ENCODE data around the gene GFRA1. TPM values are rescaled to one million over a fixed set of nuclear protein-coding genes. Genes with fewer than 3 reads are reported as not detected.
A peak's percentile ranks its signal among the peaks of the same experiment; 100 is the strongest.

Gene GFRA1
- total and polyA plus RNA-seq, 2 donors (not counting 1 experiment from before 2014, with no cell fraction given): 6.3 to 29.6 TPM

DNA sequence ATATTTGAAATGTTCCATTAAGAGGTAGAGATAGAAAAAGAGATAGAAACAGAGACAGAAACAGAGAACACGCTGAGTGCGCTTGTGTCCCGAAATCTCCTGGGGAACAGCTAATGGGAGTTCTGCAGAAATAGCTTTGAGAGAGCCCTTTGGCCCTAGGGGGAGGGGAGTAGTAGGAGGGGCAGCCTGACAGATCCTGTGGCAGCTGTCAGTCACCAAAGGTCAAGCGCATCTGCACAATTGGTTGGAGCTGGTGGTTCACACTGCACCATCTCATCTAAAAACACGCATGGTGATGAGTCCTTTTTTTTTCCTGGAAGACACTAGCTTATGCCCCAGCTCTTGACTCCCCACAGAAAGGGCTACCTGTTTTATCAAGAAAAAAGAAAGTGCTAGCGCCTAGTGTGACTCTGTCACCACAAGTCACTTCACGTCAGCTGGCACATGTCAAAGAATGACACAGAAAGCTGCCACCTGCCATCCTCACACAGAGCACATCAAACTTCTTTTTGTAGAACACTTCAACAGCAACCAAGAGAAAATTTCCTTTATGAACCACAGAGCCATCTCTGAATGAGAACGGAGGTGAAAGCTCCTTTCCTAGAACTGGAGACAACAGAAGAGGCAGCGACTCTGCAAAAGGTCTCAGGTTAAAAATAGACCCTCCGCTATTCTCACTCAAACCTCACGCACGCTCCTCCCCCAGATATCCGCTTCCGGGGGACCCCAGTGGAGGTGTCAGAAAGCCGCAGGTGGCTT lies 125.7 kb downstream of the GFRA1 start:
- TF ChIP-seq, protein P1, sequence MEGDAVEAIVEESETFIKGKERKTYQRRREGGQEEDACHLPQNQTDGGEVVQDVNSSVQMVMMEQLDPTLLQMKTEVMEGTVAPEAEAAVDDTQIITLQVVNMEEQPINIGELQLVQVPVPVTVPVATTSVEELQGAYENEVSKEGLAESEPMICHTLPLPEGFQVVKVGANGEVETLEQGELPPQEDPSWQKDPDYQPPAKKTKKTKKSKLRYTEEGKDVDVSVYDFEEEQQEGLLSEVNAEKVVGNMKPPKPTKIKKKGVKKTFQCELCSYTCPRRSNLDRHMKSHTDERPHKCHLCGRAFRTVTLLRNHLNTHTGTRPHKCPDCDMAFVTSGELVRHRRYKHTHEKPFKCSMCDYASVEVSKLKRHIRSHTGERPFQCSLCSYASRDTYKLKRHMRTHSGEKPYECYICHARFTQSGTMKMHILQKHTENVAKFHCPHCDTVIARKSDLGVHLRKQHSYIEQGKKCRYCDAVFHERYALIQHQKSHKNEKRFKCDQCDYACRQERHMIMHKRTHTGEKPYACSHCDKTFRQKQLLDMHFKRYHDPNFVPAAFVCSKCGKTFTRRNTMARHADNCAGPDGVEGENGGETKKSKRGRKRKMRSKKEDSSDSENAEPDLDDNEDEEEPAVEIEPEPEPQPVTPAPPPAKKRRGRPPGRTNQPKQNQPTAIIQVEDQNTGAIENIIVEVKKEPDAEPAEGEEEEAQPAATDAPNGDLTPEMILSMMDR (conservative IDR thresholded peaks at IDR 0.05 in 1 of 2, IDR thresholded peaks at IDR 0.05 in 1 of 2; ENCODE audit: low read depth in 1 of 2, low read length in 2 of 2): no peak
- no peak for TF ChIP-seq EZH2 (IDR thresholded peaks at IDR 0.05; ENCODE audit: low read length, missing control alignments)
- Histone ChIP-seq H3K27ac (ENCODE audit: insufficient read depth, low read length) (no peak overlapping the region), H2AFZ (ENCODE audit: low read length) (no peak overlapping the region), H3K4me3 (replicated peaks in 1 of 4; ENCODE audit: control extremely low read depth in 1 of 4, insufficient read depth in 1 of 4, low read depth in 3 of 4, low read length in 4 of 4) (no peak overlapping the region), H3K79me2 (ENCODE audit: control insufficient read depth, insufficient read depth, low read length) (no peaks in the 10 kb centered on the region), H3K9ac (ENCODE audit: insufficient read depth, low read length) (no peak overlapping the region), H3K4me1 (ENCODE audit: control insufficient read depth, extremely low read depth, insufficient read depth, low read length) (no peaks in the 10 kb centered on the region), H4K20me1 (ENCODE audit: control insufficient read depth, extremely low read depth, insufficient read depth, low read length) (no peaks in the 10 kb centered on the region), H3K36me3 (ENCODE audit: control insufficient read depth, insufficient read depth, low read length) (no peaks in the 10 kb centered on the region), H3K4me2 (ENCODE audit: extremely low read depth, insufficient read depth, low read length) (no peak overlapping the region), H3K27me3 (ENCODE audit: control insufficient read depth, insufficient read depth, low read length) (no peaks in the 10 kb centered on the region), H3K9me3 (ENCODE audit: control insufficient read depth, insufficient read depth, low read depth, low read length) (no peaks in the 10 kb centered on the region)
- no peak for DNase-seq (ENCODE audit: low read depth in 2 of 2)

DNA sequence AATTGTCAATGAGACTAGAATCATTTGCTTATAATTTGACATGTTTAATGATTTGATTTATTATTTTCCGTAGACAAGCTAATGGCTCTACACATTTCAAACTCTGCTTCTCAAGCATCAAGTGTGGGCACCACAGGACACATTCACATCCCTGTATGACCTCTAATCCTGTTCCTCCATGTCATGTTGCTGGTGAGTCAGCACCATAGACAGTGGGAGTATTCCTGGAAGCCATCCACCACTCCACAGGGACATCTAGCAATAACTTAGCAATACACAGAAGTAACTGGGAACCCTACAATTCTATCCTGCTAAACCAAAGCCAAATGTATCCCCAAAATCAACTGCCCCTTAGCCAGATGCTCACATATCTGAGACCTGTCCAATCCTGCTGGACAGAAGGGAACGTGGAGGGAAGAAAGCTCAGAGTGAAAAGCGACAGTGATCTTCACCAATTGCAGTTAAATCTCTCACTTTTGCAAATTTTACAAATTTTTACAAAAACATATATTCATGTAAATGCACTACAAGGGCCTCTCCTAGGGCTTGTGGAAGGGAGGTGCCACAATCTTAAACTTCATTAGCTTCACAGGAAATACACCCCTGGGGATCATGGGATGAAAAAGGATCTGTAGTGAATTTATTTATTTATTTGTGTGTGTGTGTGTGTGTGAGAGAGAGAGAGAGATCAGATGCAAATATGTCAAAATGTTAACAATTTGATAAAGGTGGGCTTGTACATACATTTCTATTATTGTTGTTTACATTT lies 126.5 kb downstream of the GFRA1 start:
- Histone ChIP-seq H3K4me2 (ENCODE audit: extremely low read depth, insufficient read depth, low read length) (no peak overlapping the region), H3K9me3 (ENCODE audit: control insufficient read depth, insufficient read depth, low read depth, low read length) (no peaks in the 10 kb centered on the region), H3K4me3 (replicated peaks in 1 of 4; ENCODE audit: control extremely low read depth in 1 of 4, insufficient read depth in 1 of 4, low read depth in 3 of 4, low read length in 4 of 4) (no peak overlapping the region), H4K20me1 (ENCODE audit: control insufficient read depth, extremely low read depth, insufficient read depth, low read length) (no peaks in the 10 kb centered on the region), H3K27me3 (ENCODE audit: control insufficient read depth, insufficient read depth, low read length) (no peaks in the 10 kb centered on the region), H3K36me3 (ENCODE audit: control insufficient read depth, insufficient read depth, low read length) (no peaks in the 10 kb centered on the region), H3K27ac (ENCODE audit: insufficient read depth, low read length) (no peak overlapping the region), H3K4me1 (ENCODE audit: control insufficient read depth, extremely low read depth, insufficient read depth, low read length) (no peaks in the 10 kb centered on the region), H3K79me2 (ENCODE audit: control insufficient read depth, insufficient read depth, low read length) (no peaks in the 10 kb centered on the region), H3K9ac (ENCODE audit: insufficient read depth, low read length) (no peak overlapping the region), H2AFZ (ENCODE audit: low read length) (no peak overlapping the region)
- DNase-seq (ENCODE audit: low read depth in 2 of 2): peak; percentile 3 to 29
- TF ChIP-seq, protein P1 (conservative IDR thresholded peaks at IDR 0.05 in 1 of 2, IDR thresholded peaks at IDR 0.05 in 1 of 2; ENCODE audit: low read depth in 1 of 2, low read length in 2 of 2): no peak
- no peak for TF ChIP-seq EZH2 (IDR thresholded peaks at IDR 0.05; ENCODE audit: low read length, missing control alignments)

DNA sequence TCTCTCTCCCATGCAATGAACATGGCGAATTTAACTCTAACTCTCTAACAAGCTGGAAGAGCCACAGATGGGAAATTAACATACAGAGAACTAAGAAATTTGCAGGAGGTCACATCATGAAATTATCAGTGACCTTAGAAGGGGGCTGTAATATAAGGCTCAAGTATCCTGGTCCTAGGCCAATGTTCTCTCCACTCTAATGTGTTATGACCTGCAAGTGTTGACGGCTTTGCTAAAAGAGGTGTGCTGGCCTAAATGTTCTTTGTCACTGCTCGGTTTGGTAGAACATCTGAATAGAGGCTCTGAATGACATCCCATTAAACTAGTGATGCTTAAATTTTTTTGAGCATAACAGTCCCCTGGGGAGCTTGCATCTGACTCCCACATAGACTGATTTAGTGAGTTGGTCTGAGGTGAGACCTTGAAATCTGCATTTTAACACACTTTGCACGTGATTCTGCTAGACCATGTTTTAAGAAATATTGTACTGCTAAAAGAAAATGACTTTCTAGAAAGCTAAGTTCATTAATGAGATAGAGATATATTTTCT lies 129.3 kb downstream of the GFRA1 start:
- Histone ChIP-seq H3K4me1 (ENCODE audit: control insufficient read depth, extremely low read depth, insufficient read depth, low read length) (no peaks in the 10 kb centered on the region), H2AFZ (ENCODE audit: low read length) (no peak overlapping the region), H3K4me3 (replicated peaks in 1 of 4; ENCODE audit: control extremely low read depth in 1 of 4, insufficient read depth in 1 of 4, low read depth in 3 of 4, low read length in 4 of 4) (no peak overlapping the region), H3K27ac (ENCODE audit: insufficient read depth, low read length) (no peak overlapping the region), H4K20me1 (ENCODE audit: control insufficient read depth, extremely low read depth, insufficient read depth, low read length) (no peaks in the 10 kb centered on the region), H3K36me3 (ENCODE audit: control insufficient read depth, insufficient read depth, low read length) (no peaks in the 10 kb centered on the region), H3K79me2 (ENCODE audit: control insufficient read depth, insufficient read depth, low read length) (no peaks in the 10 kb centered on the region), H3K9ac (ENCODE audit: insufficient read depth, low read length) (no peak overlapping the region), H3K27me3 (ENCODE audit: control insufficient read depth, insufficient read depth, low read length) (no peaks in the 10 kb centered on the region), H3K4me2 (ENCODE audit: extremely low read depth, insufficient read depth, low read length) (no peak overlapping the region), H3K9me3 (ENCODE audit: control insufficient read depth, insufficient read depth, low read depth, low read length) (no peaks in the 10 kb centered on the region)
- no peak for DNase-seq (ENCODE audit: low read depth in 2 of 2)
- no peak for TF ChIP-seq EZH2 (IDR thresholded peaks at IDR 0.05; ENCODE audit: low read length, missing control alignments)
- TF ChIP-seq, protein P1 (conservative IDR thresholded peaks at IDR 0.05 in 1 of 2, IDR thresholded peaks at IDR 0.05 in 1 of 2; ENCODE audit: low read depth in 1 of 2, low read length in 2 of 2): no peak
